ENCODE measurements around the gene STK38L. TPM values are rescaled to one million over a fixed set of nuclear protein-coding genes. Genes with fewer than 3 reads are reported as not detected.

The STK38L gene
- total RNA-seq, 4 donors from 2014 or later = 64.6 to 102 (median 82.4) TPM

- H3K4me1 ChIP-seq = no peaks in the 10 kb centered on the region
- no peaks in the 10 kb centered on the region for H3K36me3 ChIP-seq
- no peak for TF ChIP-seq POLR2AphosphoS5 (IDR thresholded peaks at IDR 0.05)
- TF ChIP-seq CTCF (IDR thresholded peaks at IDR 0.05) = no peak
- no peak for TF ChIP-seq EP300 (IDR thresholded peaks at IDR 0.05)
- no peak for TF ChIP-seq POLR2A (IDR thresholded peaks at IDR 0.05; ENCODE audit: low read depth)
- H3K4me3 ChIP-seq = no peak overlapping the region
- H3K27ac ChIP-seq (replicated peaks in 1 of 4) = no peak overlapping the region
- DNase-seq (ENCODE audit: extremely low spot score) = no peak
- intact Hi-C loops (cut with DNase I) = no loop called here
- no peaks in the 10 kb centered on the region for H3K9me3 ChIP-seq
- no peaks in the 10 kb centered on the region for H3K27me3 ChIP-seq
- WGBS = 93% methylated on average over 2 of the region's 2 CpGs
Observed at GRCh38 chr12:27210187-27210586, 33.9 kb upstream of the STK38L start.

GRCh38 chr12:27212861-27213260 is 31.2 kb upstream of the STK38L start:
- Histone ChIP-seq H3K36me3 (no peaks in the 10 kb centered on the region), H3K4me1 (no peaks in the 10 kb centered on the region), H3K4me3 (no peak overlapping the region), H3K27ac (replicated peaks in 1 of 4) (no peak overlapping the region), H3K27me3 (no peaks in the 10 kb centered on the region), H3K9me3 (no peaks in the 10 kb centered on the region)
- 95% methylated on average over 1 of the region's 1 CpG for WGBS
- TF ChIP-seq EP300 (IDR thresholded peaks at IDR 0.05) (no peak), POLR2AphosphoS5 (IDR thresholded peaks at IDR 0.05) (no peak), POLR2A (IDR thresholded peaks at IDR 0.05; ENCODE audit: low read depth) (no peak), CTCF (IDR thresholded peaks at IDR 0.05) (no peak)
- intact Hi-C loops (cut with DNase I) = no loop called here
- no peak for DNase-seq (ENCODE audit: extremely low spot score)

GRCh38 chr12:27213304-27213703 is 30.8 kb upstream of the STK38L start:
- TF ChIP-seq EP300 (IDR thresholded peaks at IDR 0.05) = no peak
- TF ChIP-seq POLR2AphosphoS5 (IDR thresholded peaks at IDR 0.05) = no peak
- TF ChIP-seq POLR2A (IDR thresholded peaks at IDR 0.05; ENCODE audit: low read depth) = no peak
- TF ChIP-seq CTCF (IDR thresholded peaks at IDR 0.05) = no peak
- no peaks in the 10 kb centered on the region for H3K36me3 ChIP-seq
- WGBS = 88% methylated on average over 2 of the region's 2 CpGs
- H3K27me3 ChIP-seq = no peaks in the 10 kb centered on the region
- no peak overlapping the region for H3K4me3 ChIP-seq
- H3K4me1 ChIP-seq = no peaks in the 10 kb centered on the region
- DNase-seq (ENCODE audit: extremely low spot score) = no peak
- intact Hi-C loops (cut with DNase I) = no loop called here
- no peak overlapping the region for H3K27ac ChIP-seq (replicated peaks in 1 of 4)
- H3K9me3 ChIP-seq = no peaks in the 10 kb centered on the region

- H3K27ac ChIP-seq (replicated peaks in 1 of 4) = no peak overlapping the region
- intact Hi-C loops (cut with DNase I) = no loop called here
- no peaks in the 10 kb centered on the region for H3K27me3 ChIP-seq
- no peak for DNase-seq (ENCODE audit: extremely low spot score)
- no peaks in the 10 kb centered on the region for H3K36me3 ChIP-seq
- H3K4me1 ChIP-seq = no peaks in the 10 kb centered on the region
- WGBS = 83% methylated on average over 5 of the region's 9 CpGs
- TF ChIP-seq POLR2A (IDR thresholded peaks at IDR 0.05; ENCODE audit: low read depth) (no peak), CTCF (IDR thresholded peaks at IDR 0.05) (no peak), EP300 (IDR thresholded peaks at IDR 0.05) (no peak), POLR2AphosphoS5 (IDR thresholded peaks at IDR 0.05) (no peak)
- no peaks in the 10 kb centered on the region for H3K9me3 ChIP-seq
- no peak overlapping the region for H3K4me3 ChIP-seq
Observed at GRCh38 chr12:27213830-27214787, 30.0 kb upstream of the STK38L start.

All from esophagus muscularis mucosa (tissue), 4 donors.